Large intestine (tissue), 3 donors: Measurements from ENCODE around the gene SASH1. TPM values are rescaled to one million over a fixed set of nuclear protein-coding genes. Genes with fewer than 3 reads are reported as not detected.

Source experiments
- DNase-seq, 2 donors: peaks; one replicate each; pipeline versions ENCODE4 v3.0.0 to v3.0.0-alpha.2; 2013
- H3K27ac ChIP-seq: one replicate; pipeline ENCODE4 v1.5.1; 2013; ENCODE audit warnings: low read length
- H3K27me3 ChIP-seq: 2 replicates; pipeline ENCODE4 v1.6.1; 2013; ENCODE audit warnings: low read length; ENCODE audit not compliant: control insufficient read depth, insufficient read depth
- H3K36me3 ChIP-seq: 2 replicates; pipeline ENCODE4 v1.6.1; 2013; ENCODE audit warnings: low read length; ENCODE audit not compliant: control insufficient read depth, insufficient read depth
- H3K4me1 ChIP-seq: one replicate; pipeline ENCODE4 v1.6.1; 2013; ENCODE audit warnings: low read length; ENCODE audit not compliant: control insufficient read depth, insufficient read depth
- H3K4me3 ChIP-seq: one replicate; pipeline ENCODE4 v1.5.1; 2013; ENCODE audit warnings: low read length
- H3K9me3 ChIP-seq: one replicate; pipeline ENCODE4 v1.6.1; 2013; ENCODE audit warnings: mild to moderate bottlenecking, low read depth, low read length, moderate library complexity; ENCODE audit not compliant: control insufficient read depth
- WGBS: methylation state at CpG from one replicate; pipeline ENCODE4 v1.1.5; 2013; ENCODE audit warnings: low lambda C conversion rate; ENCODE audit not compliant: insufficient coverage; 5-methylcytosine and 5-hydroxymethylcytosine counted together
- polyA plus RNA-seq: library from polyadenylated mRNA; unstranded; fragments of 120-200 nt; gene quantifications from one replicate; pipeline ENCODE4 v1.2.1, GENCODE V29; 2013

SASH1 gene
- polyA plus RNA-seq, 1 donor = 15.9 TPM

GRCh38 chr6:148401571-148401970, 58.9 kb downstream of the SASH1 start:
- Histone ChIP-seq H3K9me3 (no peaks in the 10 kb centered on the region), H3K4me1 (no peaks in the 10 kb centered on the region), H3K27me3 (no peaks in the 10 kb centered on the region), H3K27ac (no peak overlapping the region), H3K36me3 (no peaks in the 10 kb centered on the region), H3K4me3 (no peak overlapping the region)
- 100% methylated on average over 1 of the region's 3 CpGs for WGBS
- no peak for DNase-seq

GRCh38 chr6:148404456-148405054, 61.9 kb downstream of the SASH1 start:
- Histone ChIP-seq H3K4me1 (no peaks in the 10 kb centered on the region), H3K4me3 (no peak overlapping the region), H3K27me3 (no peaks in the 10 kb centered on the region), H3K9me3 (no peaks in the 10 kb centered on the region), H3K36me3 (no peaks in the 10 kb centered on the region), H3K27ac (no peak overlapping the region)
- no CpG with 5 or more reads among the region's 10 CpGs for WGBS
- no peak for DNase-seq

- WGBS = no CpG with 5 or more reads among the region's 2 CpGs
- H3K27me3 ChIP-seq = no peaks in the 10 kb centered on the region
- H3K36me3 ChIP-seq = no peaks in the 10 kb centered on the region
- H3K4me1 ChIP-seq = no peaks in the 10 kb centered on the region
- H3K4me3 ChIP-seq = no peak overlapping the region
- H3K27ac ChIP-seq = no peak overlapping the region
- no peaks in the 10 kb centered on the region for H3K9me3 ChIP-seq
- DNase-seq = no peak
Measured at GRCh38 chr6:148405894-148406293, 63.3 kb downstream of the SASH1 start.

GRCh38 chr6:148406579-148407371, 64.1 kb downstream of the SASH1 start:
- Histone ChIP-seq H3K27ac (no peak overlapping the region), H3K4me3 (no peak overlapping the region), H3K36me3 (no peaks in the 10 kb centered on the region), H3K4me1 (no peaks in the 10 kb centered on the region), H3K9me3 (no peaks in the 10 kb centered on the region), H3K27me3 (no peaks in the 10 kb centered on the region)
- WGBS = 83% methylated on average over 1 of the region's 6 CpGs
- DNase-seq = no peak

- H3K27ac ChIP-seq = no peak overlapping the region
- 100% methylated on average over 2 of the region's 7 CpGs for WGBS
Measured at GRCh38 chr6:148407372-148407771, 64.7 kb downstream of the SASH1 start.

GRCh38 chr6:148413321-148414091, 70.9 kb downstream of the SASH1 start:
- Histone ChIP-seq H3K4me1 (no peaks in the 10 kb centered on the region), H3K36me3 (no peaks in the 10 kb centered on the region), H3K9me3 (no peaks in the 10 kb centered on the region), H3K27me3 (no peaks in the 10 kb centered on the region), H3K27ac (no peak overlapping the region), H3K4me3 (no peak overlapping the region)
- whole genome bisulfite sequencing = 89% methylated on average over 7 of the region's 12 CpGs
- DNase-seq = no peak

More at GRCh38 chr6:148407372-148407771, 64.7 kb downstream of the SASH1 start:
- H3K27me3 ChIP-seq = no peaks in the 10 kb centered on the region
- H3K4me3 ChIP-seq = no peak overlapping the region
- DNase-seq = no peak
- no peaks in the 10 kb centered on the region for H3K9me3 ChIP-seq
- no peaks in the 10 kb centered on the region for H3K4me1 ChIP-seq
- no peaks in the 10 kb centered on the region for H3K36me3 ChIP-seq

GRCh38 chr6:148414092-148414489, 71.5 kb downstream of the SASH1 start:
- H3K4me1 ChIP-seq = no peaks in the 10 kb centered on the region
- no peaks in the 10 kb centered on the region for H3K36me3 ChIP-seq
- no peak overlapping the region for H3K4me3 ChIP-seq
- no peaks in the 10 kb centered on the region for H3K9me3 ChIP-seq
- no CpG with 5 or more reads among the region's 3 CpGs for WGBS
- no peak for DNase-seq
- H3K27ac ChIP-seq = no peak overlapping the region
- no peaks in the 10 kb centered on the region for H3K27me3 ChIP-seq

GRCh38 chr6:148414836-148415235, 72.2 kb downstream of the SASH1 start:
- H3K27me3 ChIP-seq = no peaks in the 10 kb centered on the region
- no peak for DNase-seq
- WGBS = no CpG with 5 or more reads among the region's 3 CpGs
- no peaks in the 10 kb centered on the region for H3K36me3 ChIP-seq
- no peaks in the 10 kb centered on the region for H3K9me3 ChIP-seq
- no peaks in the 10 kb centered on the region for H3K4me1 ChIP-seq
- no peak overlapping the region for H3K27ac ChIP-seq
- no peak overlapping the region for H3K4me3 ChIP-seq

- DNase-seq = no peak
- no peak overlapping the region for H3K27ac ChIP-seq
- H3K27me3 ChIP-seq = no peaks in the 10 kb centered on the region
- H3K4me1 ChIP-seq = no peaks in the 10 kb centered on the region
- no peaks in the 10 kb centered on the region for H3K36me3 ChIP-seq
- no peak overlapping the region for H3K4me3 ChIP-seq
- H3K9me3 ChIP-seq = no peaks in the 10 kb centered on the region
- WGBS = 83% methylated on average over 1 of the region's 4 CpGs
Measured at GRCh38 chr6:148415511-148416260, 73.0 kb downstream of the SASH1 start.
